GM13977 (cell line): ENCODE data around the gene EID3.

ENCODE experiments used
- DNase-seq: peaks from one replicate; pipeline ENCODE4 v3.0.0; 2012; ENCODE audit warnings: low spot score
- CTCF ChIP-seq: IDR thresholded peaks from 2 replicates; pipeline ENCODE4 v1.5.1; 2012; ENCODE audit warnings: mild to moderate bottlenecking, control low read depth; ENCODE audit not compliant: insufficient read depth; ENCODE audit errors: extremely low read depth, missing control alignments
- in situ Hi-C: fragments of 300-500 bp; cut with MboI; formaldehyde crosslinking; loops from one replicate; pipeline ENCODE4 v1.12.0; 2022; ENCODE audit warnings: low sequenced_read_pairs, low pct_unique_long_range_greater_than_20kb, mixed read lengths, inconsistent platforms; ENCODE audit not compliant: unreplicated experiment

EID3 gene

GRCh38 chr12:104312202-104312601 is 8.7 kb downstream of the EID3 start:
- in situ Hi-C loops: no loop called here
- no peak for TF ChIP-seq CTCF
- DNase-seq: no peak

- no peak for TF ChIP-seq CTCF
- no peak for DNase-seq
- in situ Hi-C loops: no loop called here
Observed at GRCh38 chr12:104312654-104313053, 9.1 kb downstream of the EID3 start.

GRCh38 chr12:104313568-104314241 is 10.2 kb downstream of the EID3 start:
- in situ Hi-C loops: no loop called here
- TF ChIP-seq CTCF: no peak
- no peak for DNase-seq

GRCh38 chr12:104314242-104314614 is 10.7 kb downstream of the EID3 start:
- TF ChIP-seq CTCF: no peak
- in situ Hi-C loops: no loop called here
- no peak for DNase-seq

- TF ChIP-seq CTCF: no peak
- DNase-seq: no peak
- in situ Hi-C loops: no loop called here
Observed at GRCh38 chr12:104315326-104316224, 12.0 kb downstream of the EID3 start.

GRCh38 chr12:104316936-104317335 is 13.4 kb downstream of the EID3 start:
- in situ Hi-C loops: no loop called here
- no peak for TF ChIP-seq CTCF
- no peak for DNase-seq
